GM06990 (cell line): ENCODE results near the gene STARD13.
"Not testable (repeated sequence)": the region's sequence is repeated elsewhere in the genome, so short reads cannot be mapped to it uniquely, and the experiment has no call there.

Source experiments
- DNase-seq: peaks from one replicate; pipeline ENCODE4 v3.0.0-alpha.2; 2011; ENCODE audit not compliant: insufficient read length; ENCODE audit errors: extremely low read depth
- H3K27me3 ChIP-seq: replicated peaks from 2 replicates; pipeline ENCODE4 v1.6.0; 2011; ENCODE audit warnings: low read length; ENCODE audit not compliant: control insufficient read depth, insufficient read depth
- H3K36me3 ChIP-seq: 2 replicates; pipeline ENCODE4 v1.5.1; 2011; ENCODE audit warnings: low read length; ENCODE audit not compliant: control insufficient read depth, insufficient read depth
- H3K4me3 ChIP-seq: replicated peaks from 2 replicates; pipeline ENCODE4 v1.5.1; 2011; ENCODE audit warnings: low read depth, mild to moderate bottlenecking, control low read depth, low read length
- CTCF ChIP-seq: IDR thresholded peaks from 2 replicates; pipeline ENCODE4 v1.5.1; 2011; ENCODE audit warnings: low read length, control low read depth, mild to moderate bottlenecking, inconsistent platforms; ENCODE audit not compliant: insufficient read depth, poor library complexity, severe bottlenecking

Gene STARD13

DNA sequence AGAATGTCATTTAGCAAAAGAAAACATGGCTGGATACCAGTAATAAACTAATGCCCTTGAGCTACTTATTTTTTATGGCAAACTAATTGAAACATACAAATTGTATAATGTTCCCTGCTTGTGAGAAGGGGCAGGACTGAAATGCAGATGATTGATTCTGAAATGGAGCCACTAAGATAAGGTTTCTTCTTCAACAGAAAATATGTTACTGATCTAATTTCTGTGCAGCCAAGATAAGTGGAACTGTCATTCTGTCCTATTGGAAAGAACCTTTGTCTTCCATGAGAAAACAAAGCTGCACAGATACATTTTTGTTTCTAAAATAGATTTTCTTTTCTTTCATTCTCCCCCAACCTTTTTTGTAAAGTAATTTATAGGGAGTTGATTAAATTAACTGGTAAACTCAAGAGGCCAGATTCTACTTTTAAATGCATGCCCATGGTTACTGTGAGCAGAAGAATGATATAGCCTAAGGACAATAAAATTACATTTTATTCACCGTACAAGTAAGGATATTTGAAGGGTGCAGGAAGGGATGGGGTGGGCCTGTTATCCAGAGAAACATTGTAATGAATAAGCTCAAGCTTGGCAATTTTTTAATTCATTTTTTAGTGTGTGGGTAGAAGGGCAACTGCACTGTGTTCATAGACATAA lies 39.9 kb downstream of the STARD13 start:
- Histone ChIP-seq H3K4me3 (no peak overlapping the region), H3K27me3 (no peaks in the 10 kb centered on the region), H3K36me3 (no peaks in the 10 kb centered on the region)
- DNase-seq: no peak
- TF ChIP-seq CTCF: no peak

- H3K27me3 ChIP-seq: no peaks in the 10 kb centered on the region
- H3K4me3 ChIP-seq: no peak overlapping the region
- no peaks in the 10 kb centered on the region for H3K36me3 ChIP-seq
- no peak for TF ChIP-seq CTCF
- DNase-seq: no peak
Measured at GRCh38 chr13:33244907-33245287, 40.7 kb downstream of the STARD13 start.

DNA sequence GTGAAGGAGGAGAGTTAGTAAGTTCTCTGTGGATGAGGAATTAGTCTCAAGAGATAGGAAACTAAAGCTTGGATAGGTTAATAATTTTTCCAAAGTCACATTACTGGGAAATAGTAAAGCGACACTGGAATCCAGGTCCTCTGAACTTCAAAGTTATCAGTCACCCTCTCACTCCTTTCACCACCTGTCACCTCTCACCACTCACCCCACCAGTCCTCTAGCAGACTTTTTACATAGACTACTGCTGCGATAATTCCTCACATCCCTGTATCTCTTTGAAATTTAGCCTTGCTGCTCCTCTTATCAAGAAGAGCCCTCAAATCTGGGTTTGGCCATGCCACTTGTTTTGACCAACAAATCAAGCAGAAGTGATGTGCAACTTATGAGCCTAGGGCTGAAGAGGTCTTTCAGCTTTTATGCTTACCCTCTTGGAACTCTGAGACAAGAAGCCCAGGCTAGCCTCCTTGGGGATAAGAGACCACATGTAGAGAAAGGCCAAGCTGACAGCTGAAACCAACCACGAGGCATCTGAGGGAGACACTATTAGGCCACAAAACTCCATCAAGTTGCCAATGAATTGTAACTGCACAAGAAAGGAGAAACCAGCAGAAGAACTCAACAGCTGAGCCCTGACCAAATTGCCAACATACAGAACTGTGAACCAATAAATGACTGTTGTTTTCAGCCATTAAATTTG lies 41.2 kb downstream of the STARD13 start:
- Histone ChIP-seq H3K36me3 (no peaks in the 10 kb centered on the region), H3K27me3 (no peaks in the 10 kb centered on the region), H3K4me3 (no peak overlapping the region)
- no peak for DNase-seq
- TF ChIP-seq CTCF: no peak

DNA sequence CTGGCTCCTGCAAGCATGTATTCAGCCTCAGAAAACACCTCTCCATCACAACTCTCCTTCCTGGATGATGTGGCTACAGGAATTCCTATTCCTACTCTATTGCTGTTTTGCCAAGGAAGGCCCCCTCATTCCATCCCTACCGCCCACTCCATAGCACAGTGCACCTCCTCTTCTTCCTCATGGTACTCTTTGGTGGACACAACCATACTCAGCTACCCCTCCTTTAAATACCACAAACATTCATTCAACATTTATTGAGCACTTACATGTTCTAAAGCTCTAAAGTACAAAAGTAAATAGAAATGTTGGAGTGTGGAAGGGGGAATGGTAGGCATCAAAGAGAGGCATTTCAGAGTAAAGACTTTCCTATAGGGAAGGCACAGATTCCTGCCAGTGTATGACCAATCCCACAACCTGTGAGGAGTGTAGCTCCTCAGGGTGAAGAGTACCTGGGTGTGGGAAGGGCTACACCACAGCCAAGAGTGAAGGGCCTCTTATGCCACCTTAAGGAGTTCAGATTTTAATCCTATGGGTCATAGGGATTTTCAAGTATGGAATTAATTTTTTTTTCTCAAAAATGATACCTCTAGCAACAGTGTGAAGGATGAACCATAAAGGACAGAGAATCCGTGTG lies 42.5 kb downstream of the STARD13 start:
- no peak for TF ChIP-seq CTCF
- no peak for DNase-seq
- Histone ChIP-seq H3K36me3 (no peaks in the 10 kb centered on the region), H3K27me3 (no peaks in the 10 kb centered on the region), H3K4me3 (no peak overlapping the region)

DNA sequence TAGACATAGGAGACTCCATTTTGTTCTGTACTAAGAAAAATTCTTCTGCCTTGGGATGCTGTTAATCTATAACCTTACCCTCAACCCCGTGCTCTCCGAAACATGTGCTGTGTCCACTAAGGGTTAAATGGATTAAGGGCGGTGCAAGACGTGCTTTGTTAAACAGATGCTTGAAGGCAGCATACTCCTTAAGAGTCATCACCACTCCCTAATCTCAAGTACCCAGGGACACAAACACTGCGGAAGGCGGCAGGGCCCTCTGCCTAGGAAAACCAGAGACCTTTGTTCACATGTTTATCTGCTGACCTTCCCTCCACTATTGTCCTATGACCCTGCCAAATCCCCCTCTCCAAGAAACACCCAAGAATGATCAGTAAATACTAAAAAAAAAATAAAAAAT lies 43.2 kb downstream of the STARD13 start:
- DNase-seq, H3K36me3 ChIP-seq, H3K27me3 ChIP-seq, H3K4me3 ChIP-seq: not testable (repeated sequence)

DNA sequence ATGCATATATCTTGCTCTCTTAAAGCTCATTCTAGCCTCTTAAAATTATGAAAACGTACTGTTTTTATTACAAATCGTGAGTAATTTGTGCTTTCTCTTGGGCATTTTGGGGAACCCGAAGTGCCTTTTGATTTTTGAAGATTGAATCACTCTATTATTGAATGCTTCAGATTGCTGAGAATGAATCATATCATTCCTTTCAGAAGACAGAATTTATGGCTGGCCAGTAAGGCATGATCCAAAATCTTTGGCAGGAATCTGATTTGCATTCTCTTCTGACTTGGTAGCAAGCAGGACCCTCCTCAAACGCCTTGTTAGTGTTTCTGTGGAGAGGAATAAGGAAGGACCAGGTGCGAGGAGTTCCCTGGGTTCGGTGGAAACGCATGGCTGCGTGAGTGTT lies 49.5 kb downstream of the STARD13 start:
- no peak for TF ChIP-seq CTCF
- Histone ChIP-seq H3K27me3 (no peaks in the 10 kb centered on the region), H3K36me3 (no peaks in the 10 kb centered on the region), H3K4me3 (no peak overlapping the region)
- DNase-seq: no peak
